ENCODE data around the gene EFCAB9.

Gene EFCAB9

DNA sequence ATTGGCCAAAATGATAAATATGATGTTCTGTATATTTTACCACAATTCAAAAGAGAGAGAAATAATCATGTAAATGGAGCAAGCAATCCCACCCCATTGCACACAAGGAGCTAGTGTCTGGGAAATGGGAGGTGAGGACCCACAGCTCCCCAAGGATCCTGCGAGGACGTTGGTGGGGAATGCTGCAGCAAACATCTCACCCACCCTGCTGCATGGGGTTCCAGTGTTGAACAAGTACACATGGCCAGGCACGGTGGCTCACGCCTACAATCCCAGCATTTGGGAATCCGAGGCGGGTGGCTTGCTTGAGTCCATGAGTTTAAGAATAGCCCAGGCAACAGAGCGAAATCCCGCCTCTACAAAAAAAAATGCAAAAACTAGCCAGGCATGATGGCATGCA is 35.0 kb upstream of the EFCAB9 start:
- no peak overlapping the region for H3K4me3 ChIP-seq (ENCODE audit: low read depth, low read length)
- TF ChIP-seq, protein P1, sequence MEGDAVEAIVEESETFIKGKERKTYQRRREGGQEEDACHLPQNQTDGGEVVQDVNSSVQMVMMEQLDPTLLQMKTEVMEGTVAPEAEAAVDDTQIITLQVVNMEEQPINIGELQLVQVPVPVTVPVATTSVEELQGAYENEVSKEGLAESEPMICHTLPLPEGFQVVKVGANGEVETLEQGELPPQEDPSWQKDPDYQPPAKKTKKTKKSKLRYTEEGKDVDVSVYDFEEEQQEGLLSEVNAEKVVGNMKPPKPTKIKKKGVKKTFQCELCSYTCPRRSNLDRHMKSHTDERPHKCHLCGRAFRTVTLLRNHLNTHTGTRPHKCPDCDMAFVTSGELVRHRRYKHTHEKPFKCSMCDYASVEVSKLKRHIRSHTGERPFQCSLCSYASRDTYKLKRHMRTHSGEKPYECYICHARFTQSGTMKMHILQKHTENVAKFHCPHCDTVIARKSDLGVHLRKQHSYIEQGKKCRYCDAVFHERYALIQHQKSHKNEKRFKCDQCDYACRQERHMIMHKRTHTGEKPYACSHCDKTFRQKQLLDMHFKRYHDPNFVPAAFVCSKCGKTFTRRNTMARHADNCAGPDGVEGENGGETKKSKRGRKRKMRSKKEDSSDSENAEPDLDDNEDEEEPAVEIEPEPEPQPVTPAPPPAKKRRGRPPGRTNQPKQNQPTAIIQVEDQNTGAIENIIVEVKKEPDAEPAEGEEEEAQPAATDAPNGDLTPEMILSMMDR (IDR thresholded peaks at IDR 0.05; ENCODE audit: borderline replicate concordance, insufficient read depth, low read depth, low read length): no peak

DNA sequence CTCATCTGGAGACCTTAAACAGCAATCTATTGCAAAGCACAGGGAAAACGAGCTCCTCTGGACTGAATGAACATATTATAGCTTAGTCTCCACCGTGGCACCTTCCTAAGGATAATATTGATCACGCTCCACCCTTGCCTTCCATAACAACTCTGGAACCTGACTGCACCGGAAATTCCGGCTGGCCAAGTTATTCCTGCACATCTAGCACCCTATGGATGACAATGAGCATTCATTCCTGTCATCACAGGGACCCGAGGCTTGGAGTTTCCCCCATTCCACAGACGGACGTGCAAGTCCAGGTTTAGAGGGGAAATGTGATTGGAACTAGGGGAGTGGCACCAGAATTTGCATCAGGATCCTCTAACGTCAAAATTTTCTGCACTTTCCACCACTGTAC is 33.5 kb upstream of the EFCAB9 start:
- no peak overlapping the region for H3K4me3 ChIP-seq (ENCODE audit: low read depth, low read length)
- TF ChIP-seq, protein P1 (IDR thresholded peaks at IDR 0.05; ENCODE audit: borderline replicate concordance, insufficient read depth, low read depth, low read length): no peak

DNA sequence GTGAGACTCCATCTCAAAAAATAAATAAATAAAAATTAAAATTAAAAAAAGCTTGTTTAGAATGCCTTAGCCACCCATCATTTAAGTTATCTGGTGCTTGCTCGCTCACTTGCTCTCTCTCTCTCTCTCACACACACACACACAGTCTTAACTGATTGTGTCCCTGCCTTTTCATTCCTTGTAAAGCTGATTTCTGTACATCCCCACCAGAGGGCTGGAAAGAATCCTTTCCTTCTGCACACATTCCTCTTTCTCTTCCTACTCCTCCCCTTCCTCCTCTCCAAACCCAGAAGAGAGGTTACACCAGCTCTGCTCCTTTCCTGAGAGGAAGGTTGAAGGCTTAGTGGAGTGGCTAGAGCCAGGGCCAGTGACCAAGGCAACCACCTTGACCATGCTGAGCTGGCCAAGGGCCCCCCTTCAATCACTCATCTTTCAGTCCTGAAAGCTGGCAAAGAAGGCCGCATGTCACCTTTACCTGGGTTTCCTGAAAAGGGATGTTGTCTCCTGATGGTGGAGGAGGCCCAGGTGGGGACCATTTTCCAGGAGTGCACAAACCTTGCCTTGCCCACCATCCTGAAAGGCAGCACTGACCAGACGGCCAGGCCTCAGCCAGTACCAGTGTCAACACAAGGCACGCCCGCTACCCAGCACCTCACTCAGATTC is 31.5 kb upstream of the EFCAB9 start:
- TF ChIP-seq, protein P1 (IDR thresholded peaks at IDR 0.05; ENCODE audit: borderline replicate concordance, insufficient read depth, low read depth, low read length): no peak
- H3K4me3 ChIP-seq (ENCODE audit: low read depth, low read length): no peak overlapping the region

DNA sequence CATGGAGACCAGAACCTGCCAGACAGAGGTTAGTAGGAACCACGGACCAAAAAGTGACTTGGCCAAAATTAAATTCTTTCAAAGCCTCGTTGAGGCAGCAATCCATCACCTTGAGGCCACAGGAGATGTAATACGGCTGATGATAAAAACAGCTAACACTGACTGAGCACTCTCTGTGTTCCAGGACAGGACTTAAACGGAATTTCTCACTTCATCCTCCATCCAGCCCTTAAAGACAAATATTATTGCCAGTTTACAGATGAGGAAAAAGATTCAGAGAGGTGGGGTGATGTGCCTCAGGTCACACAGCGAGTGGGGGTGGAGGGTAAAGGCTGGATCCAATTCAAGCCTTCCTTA is 31.0 kb upstream of the EFCAB9 start:
- H3K4me3 ChIP-seq (ENCODE audit: low read depth, low read length): no peak overlapping the region
- TF ChIP-seq, protein P1 (IDR thresholded peaks at IDR 0.05; ENCODE audit: borderline replicate concordance, insufficient read depth, low read depth, low read length): no peak

DNA sequence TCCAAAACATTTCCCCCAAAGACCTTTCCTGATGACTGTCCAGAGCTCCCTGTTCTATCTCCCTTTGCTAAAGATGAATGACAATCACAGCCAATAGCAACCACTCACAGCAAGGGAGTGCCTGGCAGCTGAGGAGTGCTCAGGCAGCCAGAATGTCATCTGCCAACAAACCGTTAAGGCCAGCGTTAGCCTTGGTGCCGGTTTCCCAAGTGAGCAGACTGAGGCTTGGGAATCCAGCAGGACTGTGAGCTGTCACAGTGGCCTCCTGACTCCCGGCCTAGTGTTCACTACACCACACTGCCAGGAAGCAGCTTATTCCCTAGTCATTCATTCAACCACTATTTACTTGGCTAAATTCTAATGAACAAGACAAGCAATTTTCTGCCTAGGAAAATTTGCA is 30.6 kb upstream of the EFCAB9 start:
- TF ChIP-seq, protein P1 (IDR thresholded peaks at IDR 0.05; ENCODE audit: borderline replicate concordance, insufficient read depth, low read depth, low read length): no peak

DNA sequence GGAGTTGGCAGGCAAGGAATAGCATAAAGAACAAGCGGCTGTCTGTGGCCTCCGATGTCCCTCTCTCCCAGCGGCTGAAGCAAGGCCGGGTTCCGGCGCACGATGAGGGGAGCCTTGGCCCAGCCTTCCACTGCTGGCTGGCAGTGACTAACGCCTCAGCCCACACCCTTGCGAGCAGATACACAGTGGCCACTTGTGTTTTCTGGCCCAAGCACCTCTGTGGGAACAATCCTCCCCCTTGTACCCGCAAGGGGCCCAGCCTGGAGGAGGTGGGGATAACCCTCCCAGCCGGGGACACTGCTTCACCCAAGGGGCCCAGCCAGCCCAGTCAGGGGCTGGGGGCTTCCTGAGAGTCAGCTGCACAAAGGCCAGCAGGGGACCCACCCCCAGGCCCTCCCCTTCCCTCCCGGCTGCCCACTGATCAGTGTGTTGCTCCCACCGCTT is 29.2 kb upstream of the EFCAB9 start:
- H3K4me3 ChIP-seq (ENCODE audit: low read depth, low read length): no peak overlapping the region
- TF ChIP-seq, protein P1 (IDR thresholded peaks at IDR 0.05; ENCODE audit: borderline replicate concordance, insufficient read depth, low read depth, low read length): no peak

More for the DNA sequence above, 30.6 kb upstream of the EFCAB9 start:
- no peak overlapping the region for H3K4me3 ChIP-seq (ENCODE audit: low read depth, low read length)

DNA sequence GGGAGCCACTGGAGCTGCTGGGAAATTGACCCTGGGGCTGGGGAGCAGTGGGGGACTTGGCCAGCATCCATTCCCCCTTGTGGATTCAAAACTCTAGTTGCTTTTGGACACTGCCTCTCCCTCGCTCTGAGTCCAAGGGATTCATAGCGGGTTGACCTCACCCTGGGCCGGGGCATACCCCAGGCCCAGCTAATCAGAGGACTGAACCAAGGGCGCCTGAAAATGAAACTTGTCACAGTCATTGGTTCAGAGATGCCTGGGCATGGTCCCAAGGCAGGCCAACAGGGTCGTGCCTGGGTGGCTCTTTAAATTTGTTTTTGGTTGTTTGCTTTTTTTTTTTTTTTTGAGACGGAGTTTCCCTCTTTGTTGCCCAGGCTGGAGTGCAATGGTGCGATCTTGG is 28.5 kb upstream of the EFCAB9 start:
- H3K4me3 ChIP-seq (ENCODE audit: low read depth, low read length): no peak overlapping the region
- TF ChIP-seq, protein P1 (IDR thresholded peaks at IDR 0.05; ENCODE audit: borderline replicate concordance, insufficient read depth, low read depth, low read length): no peak

Data from GM12875 (cell line).